Brain pericyte (primary cell): ENCODE results near the gene TMEM101.
"Not testable (repeated sequence)": the region's sequence is repeated elsewhere in the genome, so short reads cannot be mapped to it uniquely, and the experiment has no call there.

ENCODE experiments used
- DNase-seq: peaks from one replicate; pipeline ENCODE4 v3.0.0-alpha.2; 2012; ENCODE audit warnings: low read depth, low spot score

Gene TMEM101

GRCh38 chr17:44000871-44001460 lies 13.8 kb downstream of the TMEM101 start:
- DNase-seq: no peak

- no peak for DNase-seq
Observed at GRCh38 chr17:44000141-44000860, 14.5 kb downstream of the TMEM101 start.

- no peak for DNase-seq
Observed at GRCh38 chr17:43999024-43999423, 15.7 kb downstream of the TMEM101 start.

- DNase-seq: no peak
Observed at GRCh38 chr17:43998552-43998951, 16.2 kb downstream of the TMEM101 start.

- DNase-seq: not testable (repeated sequence)
Observed at GRCh38 chr17:43997180-43997579, 17.6 kb downstream of the TMEM101 start.

GRCh38 chr17:43995150-43995471 lies 19.7 kb downstream of the TMEM101 start:
- no peak for DNase-seq

- DNase-seq: no peak
Observed at GRCh38 chr17:43994272-43995149, 20.3 kb downstream of the TMEM101 start.

GRCh38 chr17:43992641-43993040 lies 22.1 kb downstream of the TMEM101 start:
- no peak for DNase-seq

GRCh38 chr17:43988301-43988700 lies 26.5 kb downstream of the TMEM101 start:
- DNase-seq: no peak

GRCh38 chr17:43987131-43988021 lies 27.4 kb downstream of the TMEM101 start:
- DNase-seq: no peak

- no peak for DNase-seq
Observed at GRCh38 chr17:43986225-43986981, 28.4 kb downstream of the TMEM101 start.

- DNase-seq: no peak
Observed at GRCh38 chr17:43984521-43984920, 30.2 kb downstream of the TMEM101 start.

- DNase-seq: no peak
Observed at GRCh38 chr17:43983515-43984411, 31.0 kb downstream of the TMEM101 start.

- DNase-seq: no peak
Observed at GRCh38 chr17:43983196-43983514, 31.6 kb downstream of the TMEM101 start.

- no peak for DNase-seq
Observed at GRCh38 chr17:43982171-43982570, 32.6 kb downstream of the TMEM101 start.

GRCh38 chr17:43979671-43980070 lies 35.1 kb downstream of the TMEM101 start:
- no peak for DNase-seq

GRCh38 chr17:43979011-43979410 lies 35.8 kb downstream of the TMEM101 start:
- DNase-seq: no peak

GRCh38 chr17:43978078-43978477 lies 36.7 kb downstream of the TMEM101 start:
- DNase-seq: no peak

- no peak for DNase-seq
Observed at GRCh38 chr17:43976963-43977837, 37.6 kb downstream of the TMEM101 start.
